HG02884 (cell line): ENCODE results near the gene PLA2G15.

Source experiments
- ATAC-seq: cut with Tn5 transposase; IDR thresholded peaks from one replicate; pipeline ENCODE4 v1.9.1; 2021; ENCODE audit warnings: mild to moderate bottlenecking, moderate library complexity; ENCODE audit not compliant: unreplicated experiment

Gene PLA2G15

DNA sequence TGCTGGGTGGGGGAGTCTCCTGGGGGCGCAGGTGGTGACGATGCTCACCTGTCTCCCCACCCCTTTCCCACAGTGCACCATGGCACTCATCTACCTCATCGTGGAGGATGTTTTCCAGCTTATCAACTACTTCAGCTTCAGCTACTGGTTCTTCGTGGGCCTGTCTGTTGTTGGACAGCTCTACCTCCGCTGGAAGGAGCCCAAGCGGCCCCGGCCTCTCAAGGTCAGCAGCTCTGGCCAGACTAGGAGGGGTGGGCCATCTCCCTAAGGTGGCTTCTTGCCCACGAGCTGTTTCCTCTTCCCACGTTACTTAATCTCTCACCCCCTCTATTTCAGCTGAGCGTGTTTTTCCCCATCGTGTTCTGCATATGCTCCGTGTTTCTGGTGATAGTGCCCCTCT is 51.1 kb downstream of the PLA2G15 start:
- no peak for ATAC-seq

DNA sequence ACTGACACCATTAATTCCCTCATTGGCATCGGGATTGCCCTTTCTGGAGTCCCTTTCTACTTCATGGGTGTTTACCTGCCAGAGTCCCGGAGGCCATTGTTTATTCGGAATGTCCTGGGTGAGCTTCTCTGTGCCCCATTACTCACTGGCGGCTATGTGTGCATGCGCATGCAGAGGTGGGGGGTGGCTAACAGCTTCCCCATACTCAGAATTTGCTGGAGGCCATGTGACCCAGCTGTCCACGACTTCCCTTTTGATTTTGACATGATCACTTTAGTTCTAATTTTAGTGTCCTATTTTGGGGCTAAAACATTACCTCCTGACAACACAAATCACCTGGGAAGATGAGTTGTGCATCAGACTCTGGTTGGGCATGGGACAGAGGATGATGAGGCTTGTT is 51.5 kb downstream of the PLA2G15 start:
- ATAC-seq: no peak

DNA sequence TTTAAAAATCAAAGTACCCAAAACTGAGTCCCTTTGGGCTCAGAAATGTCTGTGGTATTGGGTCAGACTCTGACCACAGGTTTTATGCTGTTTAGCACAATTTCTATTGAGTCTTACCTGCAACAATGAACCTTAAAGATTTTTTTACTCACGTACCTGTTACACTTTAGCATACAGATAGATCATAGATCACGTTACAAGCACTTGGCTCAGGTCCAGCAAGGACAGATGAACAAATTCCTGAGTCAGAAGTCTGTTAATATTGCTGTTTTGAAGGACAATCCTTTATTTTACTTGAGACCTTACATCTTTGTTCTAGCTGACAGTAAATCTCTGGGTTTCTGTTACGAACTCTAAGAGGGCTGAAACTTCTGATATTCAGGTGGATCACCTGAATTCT is 52.7 kb downstream of the PLA2G15 start:
- ATAC-seq: no peak

DNA sequence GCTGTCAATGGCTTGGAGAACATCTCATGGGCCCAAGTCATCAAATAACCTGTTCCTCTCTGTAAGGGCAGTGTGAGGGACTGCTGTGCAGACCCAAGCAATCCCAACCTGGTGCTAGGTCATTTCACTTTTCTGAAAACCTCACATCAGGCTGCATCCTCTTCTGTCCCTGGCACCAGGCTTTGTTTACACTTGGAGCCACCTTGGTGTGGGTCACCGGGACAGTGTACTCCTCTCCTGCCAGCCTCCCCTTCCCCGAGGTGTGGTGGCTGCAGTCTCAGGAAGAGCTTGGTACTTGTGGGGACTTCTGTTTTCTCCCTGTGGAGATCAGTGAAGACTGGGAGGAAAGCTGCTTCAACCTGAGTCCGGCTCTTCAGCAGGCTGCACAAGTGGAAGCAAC is 53.1 kb downstream of the PLA2G15 start:
- no peak for ATAC-seq

DNA sequence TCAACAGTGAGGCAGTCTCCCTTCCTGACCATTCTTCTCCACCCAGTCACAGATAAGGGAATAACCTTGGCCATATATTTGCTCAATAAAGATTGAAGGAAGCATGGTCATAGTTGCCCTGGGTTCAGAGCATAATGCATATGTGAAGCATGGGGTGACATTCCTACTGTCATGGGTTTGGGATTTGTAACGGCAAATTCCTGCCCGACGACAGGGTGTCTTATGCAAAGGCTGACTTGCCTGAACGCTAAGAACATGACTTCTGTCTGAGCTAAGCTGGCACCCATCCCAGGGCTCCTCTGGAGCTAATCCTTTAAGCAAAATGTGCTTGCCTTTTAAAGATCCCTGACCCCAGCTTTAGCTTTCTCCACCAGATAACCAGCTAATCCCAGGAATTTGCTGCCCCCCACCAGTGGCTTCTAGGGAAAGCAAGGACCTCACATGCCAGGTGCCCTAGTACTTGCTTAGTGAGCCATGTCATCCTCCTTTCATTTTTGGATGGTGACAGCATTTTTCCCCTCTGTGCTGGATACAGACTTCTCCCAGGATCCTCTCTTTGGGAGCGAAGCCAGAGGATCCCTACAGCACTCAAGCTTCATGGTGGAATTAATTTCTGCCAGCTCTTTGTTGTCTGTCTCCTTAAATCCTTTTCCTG is 53.9 kb downstream of the PLA2G15 start:
- ATAC-seq: no peak

DNA sequence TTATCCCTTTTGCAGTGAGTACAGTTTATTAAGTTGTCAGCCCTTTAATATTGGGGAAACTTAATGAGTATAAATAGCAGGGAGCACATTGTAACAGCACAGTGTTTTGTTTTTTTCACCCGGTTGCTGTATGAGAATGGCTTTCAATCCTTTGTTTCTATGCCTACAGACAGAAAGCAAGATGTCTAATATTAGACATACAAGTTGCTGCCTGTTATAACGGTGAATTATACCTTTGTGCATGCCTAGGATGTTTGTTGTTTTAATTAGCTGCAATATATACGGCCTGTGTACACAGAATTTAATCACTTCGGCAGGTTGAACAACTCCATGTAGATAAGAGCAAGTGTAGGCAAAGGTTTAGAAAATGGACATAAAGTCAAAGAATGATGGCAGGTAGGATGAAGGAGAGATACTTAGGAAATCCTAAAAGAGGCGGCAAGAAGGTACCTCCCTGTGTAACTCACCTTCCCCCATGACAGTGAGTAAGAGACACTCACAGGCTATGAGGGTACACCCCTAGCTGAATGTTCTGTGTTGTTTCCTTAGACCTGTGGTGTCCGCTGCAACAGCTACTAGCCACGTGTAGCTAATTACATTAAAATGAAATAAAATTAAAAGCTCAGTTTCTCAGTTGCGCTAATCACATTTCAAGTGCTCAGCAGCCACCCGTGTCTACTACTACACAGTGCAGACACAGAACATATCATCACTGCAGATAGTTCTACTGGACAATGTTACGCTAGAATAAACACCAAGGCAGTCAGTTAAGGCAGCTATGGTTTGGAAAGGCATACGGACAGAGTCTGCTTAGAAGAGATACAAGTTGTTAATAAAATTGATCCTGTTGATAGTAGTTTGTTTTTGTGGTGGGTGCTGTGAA is 54.6 kb downstream of the PLA2G15 start:
- ATAC-seq: no peak

- ATAC-seq: no peak
Observed at GRCh38 chr16:68300734-68301459, 55.7 kb downstream of the PLA2G15 start.

GRCh38 chr16:68306633-68307032 is 61.5 kb downstream of the PLA2G15 start:
- no peak for ATAC-seq

- ATAC-seq: no peak
Observed at GRCh38 chr16:68309799-68310198, 64.6 kb downstream of the PLA2G15 start.

GRCh38 chr16:68310437-68310773 is 65.2 kb downstream of the PLA2G15 start:
- ATAC-seq: no peak
